Stimulated activated naive CD8-positive, alpha-beta T cell treated with anti-CD3 and anti-CD28 coated beads, Interleukin-15, Interleukin-2, amounts not matched to agents 100 U/mL and 50 U/mL, for 24 hours (primary cell): Measurements from ENCODE around the gene PPM1L.
A peak's percentile ranks its signal among the peaks of the same experiment; 100 is the strongest.
"Not testable (repeated sequence)": the region's sequence is repeated elsewhere in the genome, so short reads cannot be mapped to it uniquely, and the experiment has no call there.

Source experiments
- ATAC-seq: fragments of 150-1000 bp; cut with Tn5 transposase; one replicate; pipeline ENCODE4 v1.10.0; 2021
- DNase-seq: peaks from one replicate; pipeline ENCODE4 v3.0.0; 2021

Gene PPM1L

GRCh38 chr3:160931474-160931873, 175.4 kb downstream of the PPM1L start:
- ATAC-seq (no peak), DNase-seq (no peak)

DNA sequence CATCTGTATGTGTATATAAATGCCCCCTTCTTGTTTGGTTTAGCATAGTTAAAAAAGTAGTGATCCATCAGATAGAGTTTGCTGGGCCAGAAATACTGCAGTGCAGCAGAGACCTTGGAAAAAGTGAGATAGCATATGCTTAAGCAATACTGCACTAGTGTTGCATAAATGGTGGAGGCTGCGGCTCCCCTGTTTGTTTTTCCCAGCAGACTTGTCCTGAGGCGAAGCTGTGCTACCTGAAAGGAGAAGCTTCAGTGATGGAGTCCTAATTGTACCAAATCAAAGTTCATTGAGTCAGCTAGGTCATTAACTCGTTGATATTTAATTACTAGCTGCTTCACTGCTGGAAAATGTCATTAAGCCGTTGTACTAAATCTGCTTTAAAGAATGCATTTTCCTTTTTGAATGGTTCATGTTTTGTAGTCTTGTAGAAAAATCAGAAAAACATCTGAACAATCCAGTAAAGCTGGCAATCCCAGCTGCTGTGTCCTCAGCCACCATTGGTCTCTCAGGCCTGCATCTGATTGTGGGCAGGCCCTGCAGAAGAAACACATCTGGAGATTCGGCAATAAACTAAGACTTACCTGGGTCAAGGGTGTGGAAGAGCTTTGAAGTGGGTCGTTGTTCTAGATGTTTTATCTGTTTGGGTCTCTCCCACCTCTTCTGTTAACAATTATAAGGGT, 179.5 kb downstream of the PPM1L start:
- no peak for ATAC-seq
- no peak for DNase-seq

DNA sequence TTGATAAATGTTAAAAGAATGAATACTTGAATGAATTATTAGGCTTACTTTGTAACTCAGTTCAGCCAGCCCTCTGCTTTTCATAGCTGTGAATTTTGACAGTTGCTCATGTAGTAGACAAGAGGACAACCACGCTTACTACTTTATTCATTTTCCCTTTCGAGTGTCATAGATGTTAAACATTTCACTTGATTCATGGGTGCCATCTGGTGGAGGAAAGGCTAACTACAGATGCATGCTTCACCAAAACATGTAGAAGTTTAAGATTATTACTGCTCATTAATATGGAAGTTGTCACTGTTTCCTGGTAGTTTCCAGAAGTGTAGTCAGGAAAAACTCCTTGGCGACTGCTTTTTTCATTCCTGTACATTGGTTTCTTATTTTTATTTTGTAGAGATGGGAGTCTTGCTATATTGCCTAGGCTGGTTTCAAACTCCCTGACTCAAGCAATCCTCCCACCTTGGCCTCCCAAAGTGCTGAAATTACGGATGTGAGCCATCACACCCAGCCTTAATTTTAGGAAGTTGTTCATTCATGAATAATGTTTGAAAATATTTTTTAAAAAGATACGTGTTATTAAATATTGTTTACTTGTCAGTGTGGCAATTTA, 186.0 kb downstream of the PPM1L start:
- peak; percentile 59 for ATAC-seq
- DNase-seq, result peak; percentile 78

GRCh38 chr3:160943996-160944395, 188.0 kb downstream of the PPM1L start:
- DNase-seq, result no peak
- ATAC-seq, result no peak

GRCh38 chr3:160945336-160945735, 189.3 kb downstream of the PPM1L start:
- DNase-seq (no peak), ATAC-seq (no peak)

DNA sequence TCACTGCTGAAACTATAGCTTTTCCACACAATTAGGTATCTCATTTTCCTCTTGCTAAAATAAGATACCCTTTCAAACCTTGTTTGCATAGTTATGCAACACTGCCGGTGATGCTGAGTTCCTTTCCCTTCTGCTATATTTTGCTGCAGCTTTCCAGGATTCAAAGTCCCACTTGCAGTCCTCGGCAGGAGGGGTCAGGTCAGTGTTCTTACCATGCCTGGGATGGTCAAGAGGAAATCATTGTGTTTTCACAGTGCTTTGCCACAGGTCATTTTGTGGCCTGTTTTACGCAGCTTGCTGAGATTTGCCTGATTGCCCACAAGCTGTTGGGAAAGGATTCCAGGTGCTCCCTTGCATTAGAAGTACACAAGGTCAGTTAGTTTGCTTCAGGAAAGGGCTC, 192.2 kb downstream of the PPM1L start:
- ATAC-seq, result no peak
- no peak for DNase-seq

DNA sequence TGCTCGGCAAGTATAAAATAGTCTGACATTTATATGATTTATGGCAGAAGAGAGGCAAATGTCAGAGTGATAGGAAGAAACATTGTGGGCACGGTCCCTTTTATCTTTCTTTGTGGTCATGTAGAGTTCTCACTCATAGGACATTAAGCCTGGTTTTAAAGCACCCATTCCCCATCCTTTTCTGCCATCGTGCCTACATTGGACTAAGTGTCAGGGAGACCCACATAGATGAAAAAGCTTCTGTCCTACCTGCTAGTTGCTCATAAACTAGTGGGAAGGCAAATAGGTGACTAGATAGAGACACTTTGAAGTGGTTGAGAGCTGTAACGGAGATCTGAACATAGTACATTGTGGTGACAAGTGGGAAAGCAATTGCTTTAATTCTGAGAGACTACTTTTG, 193.4 kb downstream of the PPM1L start:
- DNase-seq (no peak), ATAC-seq (peak; percentile 75)

GRCh38 chr3:160950542-160950941, 194.5 kb downstream of the PPM1L start:
- ATAC-seq (no peak), DNase-seq (no peak)

DNA sequence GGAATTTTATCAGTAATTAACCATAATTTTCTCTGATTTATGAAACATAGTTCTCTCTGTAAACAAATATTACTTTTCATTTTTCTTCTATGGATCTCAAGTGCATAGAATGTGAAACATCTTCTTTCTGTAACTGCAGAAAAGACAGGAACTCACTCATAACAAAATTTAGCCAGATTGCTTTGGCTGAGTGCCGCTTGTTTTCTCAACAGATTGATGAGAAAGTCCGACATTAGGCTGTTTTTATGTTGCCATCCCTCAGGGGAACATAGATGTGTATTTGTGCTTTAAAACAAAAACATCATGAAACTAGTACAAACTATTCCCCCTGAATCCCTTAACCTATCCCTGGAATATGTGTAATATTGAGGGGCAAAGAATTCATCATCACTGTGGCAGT, 194.9 kb downstream of the PPM1L start:
- DNase-seq, result no peak

GRCh38 chr3:160951642-160952487, 195.8 kb downstream of the PPM1L start:
- DNase-seq (no peak), ATAC-seq (no peak)

More for the DNA sequence above, 194.9 kb downstream of the PPM1L start:
- ATAC-seq, result no peak

DNA sequence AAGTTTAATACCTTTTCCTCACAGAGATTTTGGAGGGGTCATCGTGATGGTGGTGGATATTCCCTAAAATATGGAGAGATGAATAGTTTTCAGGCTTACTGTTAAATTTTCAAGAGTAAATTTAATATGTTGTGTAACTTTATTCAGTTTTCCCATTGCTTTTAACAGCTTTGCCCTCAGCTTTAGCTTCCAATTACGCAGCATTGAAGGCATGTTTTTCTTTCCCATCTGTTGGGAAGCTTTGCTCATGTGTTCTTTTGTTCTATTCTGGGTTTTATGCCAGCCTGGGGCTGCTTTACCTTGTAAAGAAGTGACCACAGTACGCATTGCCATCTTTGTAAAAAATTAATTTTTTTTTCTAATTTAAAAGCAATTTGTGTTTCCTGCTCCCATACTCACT, 197.7 kb downstream of the PPM1L start:
- DNase-seq (no peak), ATAC-seq (no peak)

- DNase-seq, result no peak
Measured at GRCh38 chr3:160956785-160957184, 200.8 kb downstream of the PPM1L start.

GRCh38 chr3:160960568-160960967, 204.5 kb downstream of the PPM1L start:
- ATAC-seq, result no peak
- DNase-seq, result no peak

More at GRCh38 chr3:160956785-160957184, 200.8 kb downstream of the PPM1L start:
- ATAC-seq, result peak; percentile 59

DNA sequence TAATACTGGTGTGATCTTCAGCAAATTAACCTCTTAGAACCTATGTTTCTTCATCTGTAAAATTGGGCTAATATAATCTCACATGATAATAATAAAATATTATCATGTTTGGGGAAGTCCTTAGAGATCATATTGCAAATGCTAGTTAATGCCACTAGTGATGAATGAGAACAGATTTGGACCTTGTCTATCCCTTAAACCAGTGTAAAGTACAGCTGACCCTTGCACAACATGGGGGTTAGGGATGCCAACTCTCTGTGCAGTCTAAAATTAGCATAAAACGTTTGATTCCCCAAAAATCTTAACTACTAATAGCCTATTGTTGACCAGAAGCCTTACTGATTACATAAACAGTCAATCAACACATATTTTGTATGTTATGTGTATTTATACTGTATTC, 207.9 kb downstream of the PPM1L start:
- ATAC-seq, result no peak
- DNase-seq, result no peak

DNA sequence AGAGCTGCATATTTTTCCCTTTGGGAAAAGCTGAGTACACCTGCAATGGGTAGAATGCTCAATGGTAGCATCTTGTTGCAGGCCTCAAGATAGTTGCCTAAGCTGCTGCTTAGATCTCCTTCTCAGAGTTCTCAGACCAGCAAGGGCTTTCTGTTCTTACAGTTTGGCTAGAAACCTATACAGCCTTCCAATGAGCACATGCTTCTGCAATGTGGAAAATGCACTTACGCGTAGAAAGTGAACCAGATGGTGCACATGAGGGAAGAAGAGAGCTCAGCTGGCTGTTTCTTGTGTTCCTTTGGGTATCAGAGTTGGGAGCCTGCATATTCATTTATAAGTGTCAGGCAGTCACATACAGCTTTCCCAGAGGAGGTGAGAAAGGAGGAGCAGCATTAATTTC, 212.7 kb downstream of the PPM1L start:
- no peak for DNase-seq
- ATAC-seq, result no peak

DNA sequence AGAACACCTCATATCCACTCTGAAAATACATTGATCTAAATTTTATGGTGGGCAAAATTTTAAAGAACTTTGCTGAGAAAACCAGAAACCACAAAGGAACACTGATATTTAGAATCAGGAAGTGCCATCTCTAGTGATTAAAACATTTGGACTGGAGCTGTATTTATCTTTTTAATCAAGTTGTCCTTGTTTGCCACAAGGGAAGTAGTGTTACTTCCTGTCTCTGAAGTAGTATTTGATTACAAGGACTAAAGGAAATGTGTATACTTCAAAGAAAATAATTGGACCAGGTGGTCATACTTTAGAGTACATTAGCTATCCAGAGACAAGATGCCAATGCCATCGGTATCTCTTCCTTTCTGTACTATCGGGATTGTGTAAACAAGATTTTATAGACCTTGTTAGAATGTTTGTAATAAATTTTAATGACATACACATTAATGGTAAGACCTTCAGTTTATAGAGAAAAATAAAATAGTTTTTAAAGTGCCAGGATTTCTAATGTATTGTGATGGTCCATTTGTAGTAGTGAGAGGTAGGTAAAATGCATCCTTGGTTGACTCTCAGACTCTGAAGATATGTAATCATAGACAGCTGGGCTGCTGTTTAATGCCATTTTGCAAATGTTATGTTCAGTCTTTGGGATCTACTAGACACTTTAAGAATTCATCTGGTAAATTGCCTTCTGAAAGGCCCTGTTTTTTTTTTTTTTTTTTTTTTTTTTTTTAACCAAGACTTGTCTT, 217.2 kb downstream of the PPM1L start:
- ATAC-seq (no peak), DNase-seq (no peak)

DNA sequence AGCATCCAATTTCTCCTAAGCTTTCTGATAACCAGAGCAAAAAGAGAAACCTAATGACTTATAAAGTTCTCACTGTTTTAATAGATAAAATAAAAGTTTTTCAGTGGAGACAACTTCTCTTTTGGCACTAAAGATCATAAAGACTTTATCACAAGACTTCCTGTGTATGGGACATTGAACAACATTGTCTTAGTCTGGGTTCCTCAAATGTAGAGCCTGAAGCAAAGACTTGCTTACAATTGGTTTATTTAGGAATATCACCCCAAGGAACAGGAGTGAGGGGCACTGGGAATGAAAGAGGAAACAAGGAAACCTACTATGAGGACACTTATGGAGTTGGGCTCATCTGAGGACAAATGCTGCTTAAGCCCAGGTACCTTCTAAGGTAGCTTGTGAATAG, 221.7 kb downstream of the PPM1L start:
- ATAC-seq, result no peak
- DNase-seq, result no peak

- ATAC-seq (peak; percentile 85), DNase-seq (no peak)
Measured at GRCh38 chr3:160980740-160981139, 224.7 kb downstream of the PPM1L start.

- peak; percentile 90 for ATAC-seq
- peak; percentile 29 for DNase-seq
Measured at GRCh38 chr3:160981217-160981938, 225.3 kb downstream of the PPM1L start.

DNA sequence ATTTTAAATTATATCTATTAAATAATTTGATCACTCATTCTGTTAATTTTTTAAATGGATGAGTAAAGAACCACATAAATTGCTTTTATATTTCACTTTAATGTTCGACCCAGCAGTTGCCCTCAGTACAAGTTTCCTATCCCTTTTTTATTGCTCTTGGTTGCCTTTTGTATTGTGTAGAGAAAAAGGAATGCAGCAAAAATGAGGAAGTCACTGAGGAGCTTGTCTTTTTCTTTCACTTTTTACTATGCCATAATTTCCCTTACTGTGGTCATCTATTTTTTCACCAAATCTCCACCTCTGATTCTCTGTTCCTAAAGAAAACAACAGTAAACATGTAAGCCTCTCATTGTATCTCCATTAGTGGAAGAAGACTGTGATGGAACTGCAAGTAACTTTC, 226.5 kb downstream of the PPM1L start:
- ATAC-seq (no peak), DNase-seq (no peak)

GRCh38 chr3:160983900-160984299, 227.9 kb downstream of the PPM1L start:
- ATAC-seq, DNase-seq: not testable (repeated sequence)

DNA sequence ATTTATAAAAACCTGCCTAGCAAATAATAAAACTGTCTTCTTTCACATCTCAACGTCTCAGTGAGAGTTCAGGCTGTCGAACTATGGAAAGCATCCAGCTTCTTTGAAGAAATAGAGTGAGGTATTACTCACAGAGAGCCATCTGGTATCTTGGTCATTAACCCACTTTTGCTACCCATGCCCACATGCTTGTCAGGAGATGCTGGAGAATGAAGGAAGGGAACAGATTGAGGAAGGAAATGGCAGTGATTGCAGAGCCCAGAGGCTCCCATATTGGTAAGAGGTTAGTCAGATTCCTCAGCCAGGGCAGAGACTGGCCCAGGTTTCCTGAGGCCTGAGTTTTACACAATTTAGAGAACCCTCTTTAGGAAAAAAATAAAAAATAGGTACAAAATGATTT, 230.0 kb downstream of the PPM1L start:
- ATAC-seq, result no peak
- DNase-seq, result no peak
